ENCODE results near the gene LGI4. TPM values are rescaled to one million over a fixed set of nuclear protein-coding genes. Genes with fewer than 3 reads are reported as not detected.

Gene LGI4
- total and polyA plus RNA-seq, 2 experiments from 2014 or later = 3.4 to 4.3 TPM

DNA sequence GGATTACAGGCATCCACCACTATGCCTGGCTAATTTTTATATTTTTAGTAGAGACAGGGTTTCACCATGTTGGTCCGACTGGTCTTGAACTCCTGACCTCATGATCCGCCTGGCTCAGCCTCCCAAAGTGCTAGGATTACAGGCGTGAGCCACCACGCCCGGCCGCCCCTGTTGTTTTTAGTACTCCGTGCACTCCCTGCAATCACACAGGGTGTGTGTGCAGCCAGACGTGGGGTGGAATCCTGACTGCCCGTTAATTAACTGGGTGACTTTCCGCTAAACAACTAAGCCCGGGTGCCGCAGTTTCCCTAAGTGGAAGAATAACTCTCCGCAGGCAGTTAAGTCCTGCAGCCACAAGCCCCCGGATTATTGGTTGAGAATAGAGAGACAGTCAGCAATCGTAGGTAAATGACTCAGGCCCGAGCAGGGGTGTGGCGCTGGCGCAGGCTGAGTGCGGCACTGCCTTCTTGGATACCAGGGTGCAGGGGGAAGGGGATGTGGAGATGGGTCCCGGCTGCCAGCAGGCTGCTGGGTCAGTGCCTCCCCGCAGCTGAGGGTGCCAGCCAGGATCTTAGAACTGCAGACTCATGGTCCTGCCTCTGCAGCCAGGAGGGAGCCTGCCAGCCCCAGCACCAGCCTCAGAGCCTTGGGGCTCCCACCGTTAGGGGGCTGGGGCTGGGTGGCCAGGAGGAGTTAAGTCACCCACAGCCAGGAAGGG is 25.3 kb downstream of the LGI4 start:
- Histone ChIP-seq H3K4me1 (ENCODE audit: insufficient read depth) (peaks cover 8% of the 10 kb centered on the region), H3K9me2 (ENCODE audit: insufficient read depth) (no peaks in the 10 kb centered on the region), H3K36me3 (ENCODE audit: insufficient read depth) (no peaks in the 10 kb centered on the region), H3K4me3 (no peak overlapping the region), H3F3A (replicated peaks; ENCODE audit: low read depth) (no peaks in the 10 kb centered on the region), H4K20me1 (replicated peaks; ENCODE audit: insufficient read depth) (no peaks in the 10 kb centered on the region), H3K27ac (ENCODE audit: low read depth) (no peak overlapping the region), H3K27me3 (ENCODE audit: insufficient read depth) (no peaks in the 10 kb centered on the region), H3K4me2 (no peak overlapping the region), H2AFZ (peak overlapping the region; percentile 69; the same call in 1 of the 2 replicates), H3K79me2 (replicated peaks; ENCODE audit: insufficient read depth) (no peaks in the 10 kb centered on the region)
- no peak for TF ChIP-seq EZH2 (IDR thresholded peaks at IDR 0.05; ENCODE audit: low read depth, unreplicated experiment)
- no peak for TF ChIP-seq NANOG (IDR thresholded peaks at IDR 0.05; ENCODE audit: borderline replicate concordance)
- no peak for TF ChIP-seq CREB1 (CRISPR knock-in tag; IDR thresholded peaks at IDR 0.05; ENCODE audit: low read depth)
- TF ChIP-seq ZNF114 (CRISPR knock-in tag; IDR thresholded peaks at IDR 0.05) = no peak
- TF ChIP-seq POLR2AphosphoS5 (IDR thresholded peaks at IDR 0.05; ENCODE audit: low read depth) = no peak
- TF ChIP-seq, protein P1, sequence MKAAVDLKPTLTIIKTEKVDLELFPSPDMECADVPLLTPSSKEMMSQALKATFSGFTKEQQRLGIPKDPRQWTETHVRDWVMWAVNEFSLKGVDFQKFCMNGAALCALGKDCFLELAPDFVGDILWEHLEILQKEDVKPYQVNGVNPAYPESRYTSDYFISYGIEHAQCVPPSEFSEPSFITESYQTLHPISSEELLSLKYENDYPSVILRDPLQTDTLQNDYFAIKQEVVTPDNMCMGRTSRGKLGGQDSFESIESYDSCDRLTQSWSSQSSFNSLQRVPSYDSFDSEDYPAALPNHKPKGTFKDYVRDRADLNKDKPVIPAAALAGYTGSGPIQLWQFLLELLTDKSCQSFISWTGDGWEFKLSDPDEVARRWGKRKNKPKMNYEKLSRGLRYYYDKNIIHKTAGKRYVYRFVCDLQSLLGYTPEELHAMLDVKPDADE (IDR thresholded peaks at IDR 0.05) = no peak
- TF ChIP-seq, protein P2, sequence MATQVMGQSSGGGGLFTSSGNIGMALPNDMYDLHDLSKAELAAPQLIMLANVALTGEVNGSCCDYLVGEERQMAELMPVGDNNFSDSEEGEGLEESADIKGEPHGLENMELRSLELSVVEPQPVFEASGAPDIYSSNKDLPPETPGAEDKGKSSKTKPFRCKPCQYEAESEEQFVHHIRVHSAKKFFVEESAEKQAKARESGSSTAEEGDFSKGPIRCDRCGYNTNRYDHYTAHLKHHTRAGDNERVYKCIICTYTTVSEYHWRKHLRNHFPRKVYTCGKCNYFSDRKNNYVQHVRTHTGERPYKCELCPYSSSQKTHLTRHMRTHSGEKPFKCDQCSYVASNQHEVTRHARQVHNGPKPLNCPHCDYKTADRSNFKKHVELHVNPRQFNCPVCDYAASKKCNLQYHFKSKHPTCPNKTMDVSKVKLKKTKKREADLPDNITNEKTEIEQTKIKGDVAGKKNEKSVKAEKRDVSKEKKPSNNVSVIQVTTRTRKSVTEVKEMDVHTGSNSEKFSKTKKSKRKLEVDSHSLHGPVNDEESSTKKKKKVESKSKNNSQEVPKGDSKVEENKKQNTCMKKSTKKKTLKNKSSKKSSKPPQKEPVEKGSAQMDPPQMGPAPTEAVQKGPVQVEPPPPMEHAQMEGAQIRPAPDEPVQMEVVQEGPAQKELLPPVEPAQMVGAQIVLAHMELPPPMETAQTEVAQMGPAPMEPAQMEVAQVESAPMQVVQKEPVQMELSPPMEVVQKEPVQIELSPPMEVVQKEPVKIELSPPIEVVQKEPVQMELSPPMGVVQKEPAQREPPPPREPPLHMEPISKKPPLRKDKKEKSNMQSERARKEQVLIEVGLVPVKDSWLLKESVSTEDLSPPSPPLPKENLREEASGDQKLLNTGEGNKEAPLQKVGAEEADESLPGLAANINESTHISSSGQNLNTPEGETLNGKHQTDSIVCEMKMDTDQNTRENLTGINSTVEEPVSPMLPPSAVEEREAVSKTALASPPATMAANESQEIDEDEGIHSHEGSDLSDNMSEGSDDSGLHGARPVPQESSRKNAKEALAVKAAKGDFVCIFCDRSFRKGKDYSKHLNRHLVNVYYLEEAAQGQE (IDR thresholded peaks at IDR 0.05; ENCODE audit: unreplicated experiment) = no peak
- TF ChIP-seq, protein P3, sequence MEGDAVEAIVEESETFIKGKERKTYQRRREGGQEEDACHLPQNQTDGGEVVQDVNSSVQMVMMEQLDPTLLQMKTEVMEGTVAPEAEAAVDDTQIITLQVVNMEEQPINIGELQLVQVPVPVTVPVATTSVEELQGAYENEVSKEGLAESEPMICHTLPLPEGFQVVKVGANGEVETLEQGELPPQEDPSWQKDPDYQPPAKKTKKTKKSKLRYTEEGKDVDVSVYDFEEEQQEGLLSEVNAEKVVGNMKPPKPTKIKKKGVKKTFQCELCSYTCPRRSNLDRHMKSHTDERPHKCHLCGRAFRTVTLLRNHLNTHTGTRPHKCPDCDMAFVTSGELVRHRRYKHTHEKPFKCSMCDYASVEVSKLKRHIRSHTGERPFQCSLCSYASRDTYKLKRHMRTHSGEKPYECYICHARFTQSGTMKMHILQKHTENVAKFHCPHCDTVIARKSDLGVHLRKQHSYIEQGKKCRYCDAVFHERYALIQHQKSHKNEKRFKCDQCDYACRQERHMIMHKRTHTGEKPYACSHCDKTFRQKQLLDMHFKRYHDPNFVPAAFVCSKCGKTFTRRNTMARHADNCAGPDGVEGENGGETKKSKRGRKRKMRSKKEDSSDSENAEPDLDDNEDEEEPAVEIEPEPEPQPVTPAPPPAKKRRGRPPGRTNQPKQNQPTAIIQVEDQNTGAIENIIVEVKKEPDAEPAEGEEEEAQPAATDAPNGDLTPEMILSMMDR (conservative IDR thresholded peaks at IDR 0.05; ENCODE audit: low read depth in 2 of 2) = no peak
- TF ChIP-seq EZH2phosphoT487 (IDR thresholded peaks at IDR 0.05; ENCODE audit: unreplicated experiment) = no peak
- TF ChIP-seq, protein P4, sequence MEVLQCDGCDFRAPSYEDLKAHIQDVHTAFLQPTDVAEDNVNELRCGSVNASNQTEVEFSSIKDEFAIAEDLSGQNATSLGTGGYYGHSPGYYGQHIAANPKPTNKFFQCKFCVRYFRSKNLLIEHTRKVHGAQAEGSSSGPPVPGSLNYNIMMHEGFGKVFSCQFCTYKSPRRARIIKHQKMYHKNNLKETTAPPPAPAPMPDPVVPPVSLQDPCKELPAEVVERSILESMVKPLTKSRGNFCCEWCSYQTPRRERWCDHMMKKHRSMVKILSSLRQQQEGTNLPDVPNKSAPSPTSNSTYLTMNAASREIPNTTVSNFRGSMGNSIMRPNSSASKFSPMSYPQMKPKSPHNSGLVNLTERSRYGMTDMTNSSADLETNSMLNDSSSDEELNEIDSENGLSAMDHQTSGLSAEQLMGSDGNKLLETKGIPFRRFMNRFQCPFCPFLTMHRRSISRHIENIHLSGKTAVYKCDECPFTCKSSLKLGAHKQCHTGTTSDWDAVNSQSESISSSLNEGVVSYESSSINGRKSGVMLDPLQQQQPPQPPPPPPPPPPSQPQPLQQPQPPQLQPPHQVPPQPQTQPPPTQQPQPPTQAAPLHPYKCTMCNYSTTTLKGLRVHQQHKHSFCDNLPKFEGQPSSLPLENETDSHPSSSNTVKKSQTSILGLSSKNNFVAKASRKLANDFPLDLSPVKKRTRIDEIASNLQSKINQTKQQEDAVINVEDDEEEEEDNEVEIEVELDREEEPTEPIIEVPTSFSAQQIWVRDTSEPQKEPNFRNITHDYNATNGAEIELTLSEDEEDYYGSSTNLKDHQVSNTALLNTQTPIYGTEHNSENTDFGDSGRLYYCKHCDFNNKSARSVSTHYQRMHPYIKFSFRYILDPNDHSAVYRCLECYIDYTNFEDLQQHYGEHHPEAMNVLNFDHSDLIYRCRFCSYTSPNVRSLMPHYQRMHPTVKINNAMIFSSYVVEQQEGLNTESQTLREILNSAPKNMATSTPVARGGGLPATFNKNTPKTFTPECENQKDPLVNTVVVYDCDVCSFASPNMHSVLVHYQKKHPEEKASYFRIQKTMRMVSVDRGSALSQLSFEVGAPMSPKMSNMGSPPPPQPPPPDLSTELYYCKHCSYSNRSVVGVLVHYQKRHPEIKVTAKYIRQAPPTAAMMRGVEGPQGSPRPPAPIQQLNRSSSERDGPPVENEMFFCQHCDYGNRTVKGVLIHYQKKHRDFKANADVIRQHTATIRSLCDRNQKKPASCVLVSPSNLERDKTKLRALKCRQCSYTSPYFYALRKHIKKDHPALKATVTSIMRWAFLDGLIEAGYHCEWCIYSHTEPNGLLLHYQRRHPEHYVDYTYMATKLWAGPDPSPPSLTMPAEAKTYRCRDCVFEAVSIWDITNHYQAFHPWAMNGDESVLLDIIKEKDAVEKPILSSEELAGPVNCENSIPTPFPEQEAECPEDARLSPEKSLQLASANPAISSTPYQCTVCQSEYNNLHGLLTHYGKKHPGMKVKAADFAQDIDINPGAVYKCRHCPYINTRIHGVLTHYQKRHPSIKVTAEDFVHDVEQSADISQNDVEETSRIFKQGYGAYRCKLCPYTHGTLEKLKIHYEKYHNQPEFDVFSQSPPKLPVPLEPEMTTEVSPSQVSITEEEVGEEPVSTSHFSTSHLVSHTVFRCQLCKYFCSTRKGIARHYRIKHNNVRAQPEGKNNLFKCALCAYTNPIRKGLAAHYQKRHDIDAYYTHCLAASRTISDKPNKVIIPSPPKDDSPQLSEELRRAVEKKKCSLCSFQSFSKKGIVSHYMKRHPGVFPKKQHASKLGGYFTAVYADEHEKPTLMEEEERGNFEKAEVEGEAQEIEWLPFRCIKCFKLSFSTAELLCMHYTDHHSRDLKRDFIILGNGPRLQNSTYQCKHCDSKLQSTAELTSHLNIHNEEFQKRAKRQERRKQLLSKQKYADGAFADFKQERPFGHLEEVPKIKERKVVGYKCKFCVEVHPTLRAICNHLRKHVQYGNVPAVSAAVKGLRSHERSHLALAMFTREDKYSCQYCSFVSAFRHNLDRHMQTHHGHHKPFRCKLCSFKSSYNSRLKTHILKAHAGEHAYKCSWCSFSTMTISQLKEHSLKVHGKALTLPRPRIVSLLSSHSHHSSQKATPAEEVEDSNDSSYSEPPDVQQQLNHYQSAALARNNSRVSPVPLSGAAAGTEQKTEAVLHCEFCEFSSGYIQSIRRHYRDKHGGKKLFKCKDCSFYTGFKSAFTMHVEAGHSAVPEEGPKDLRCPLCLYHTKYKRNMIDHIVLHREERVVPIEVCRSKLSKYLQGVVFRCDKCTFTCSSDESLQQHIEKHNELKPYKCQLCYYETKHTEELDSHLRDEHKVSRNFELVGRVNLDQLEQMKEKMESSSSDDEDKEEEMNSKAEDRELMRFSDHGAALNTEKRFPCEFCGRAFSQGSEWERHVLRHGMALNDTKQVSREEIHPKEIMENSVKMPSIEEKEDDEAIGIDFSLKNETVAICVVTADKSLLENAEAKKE (CRISPR knock-in tag; IDR thresholded peaks at IDR 0.05) = no peak
- H3K9me3 Mint-ChIP-seq = no peaks in the 10 kb centered on the region; the same call in 2 of the 3 replicates
- peaks cover 11% of the 10 kb centered on the region; the same call in 1 of the 3 replicates for H3K36me3 Mint-ChIP-seq (ENCODE audit: low read depth)
- H3K4me3 Mint-ChIP-seq = no peak overlapping the region
- ATAC-seq (peak; percentile 17), DNase-seq (ENCODE audit: low spot score) (peak; percentile 30)
- H3K27me3 Mint-ChIP-seq (ENCODE audit: insufficient read depth, low read depth, poor library complexity) = peaks cover 20% of the 10 kb centered on the region
- H3K4me1 Mint-ChIP-seq = peaks cover 21% of the 10 kb centered on the region
- H3K27ac Mint-ChIP-seq = peak overlapping the region; percentile 52; the same call in 1 of the 2 replicates

All from GM23338 (cell line).